ENCODE results near the gene LRBA. TPM values are rescaled to one million over a fixed set of nuclear protein-coding genes. Genes with fewer than 3 reads are reported as not detected.

The LRBA gene
- total and polyA plus RNA-seq, 9 of the 15 experiments (the other 6 are each of a cell fraction or from before 2014, with no cell fraction given): 24.2 to 88.7 (median 59.7) TPM

- Histone ChIP-seq H3K27ac (ENCODE audit: extremely low read depth, low read depth, low read length) (no peak overlapping the region), H3K4me3 (no peak overlapping the region), H3K4me1 (replicated peaks in 1 of 2; ENCODE audit: control insufficient read depth in 2 of 2, insufficient read depth in 2 of 2, low read length in 2 of 2) (no peaks in the 10 kb centered on the region; a peak in 1 of 5 replicates), H3K27me3 (ENCODE audit: control insufficient read depth in 2 of 2, insufficient read depth in 2 of 2, low read length in 2 of 2) (no peaks in the 10 kb centered on the region), H3K36me3 (ENCODE audit: control insufficient read depth, insufficient read depth, low read length) (no peaks in the 10 kb centered on the region), H2AFZ (ENCODE audit: low read depth, low read length) (no peak overlapping the region), H3K79me2 (ENCODE audit: control insufficient read depth, insufficient read depth, low read length) (no peaks in the 10 kb centered on the region), H3K4me2 (ENCODE audit: insufficient read depth, low read length) (no peak overlapping the region), H3K9me1 (ENCODE audit: control insufficient read depth, insufficient read depth, low read length) (no peaks in the 10 kb centered on the region), H3K9ac (ENCODE audit: insufficient read depth in 1 of 2, low read depth in 2 of 2, low read length in 2 of 2) (no peak overlapping the region), H3K9me3 (replicated peaks; ENCODE audit: control insufficient read depth, insufficient read depth, low read depth, low read length) (no peaks in the 10 kb centered on the region), H4K20me1 (replicated peaks; ENCODE audit: control insufficient read depth, insufficient read depth, low read length) (no peaks in the 10 kb centered on the region)
- ATAC-seq (peak; percentile 93), DNase-seq (ENCODE audit: extremely low read depth in 1 of 4, low spot score in 3 of 4) (peak; percentile 26 to 58 (median 40)), FAIRE-seq (peak; percentile 72)
- CTCF ChIA-PET (ENCODE audit: low intra/inter-chr PET ratio): no interaction called here
- 13% methylated on average over 3 of the region's 3 CpGs for WGBS (ENCODE audit: insufficient coverage, low coverage, missing lambda C conversion rate)
- in situ Hi-C loops (cut with MboI): no loop called here
- POLR2A ChIA-PET: interaction anchor here (0.6 kb wide), 1 partner anchor 46 kb away, joined by 3 read pairs; no protein-coding TSS in a partner anchor
- intact Hi-C loops (cut with micrococcal nuclease): loop anchor here (1.0 to 5.0 kb wide), 4 partner anchors 32 to 749 kb away; no protein-coding TSS in a partner anchor
- BruUV-seq (replicated peaks): no TSS peak
- no peak for TF ChIP-seq ZNF512 (tag; IDR thresholded peaks at IDR 0.05)
- TF ChIP-seq ARID2 (IDR thresholded peaks at IDR 0.05): 0 out of 2 replicates have a peak, but pooled peaks have one; percentile 42
- no peak for TF ChIP-seq GABPB2 (CRISPR knock-in tag; conservative IDR thresholded peaks at IDR 0.05)
- TF ChIP-seq NR1H2 (CRISPR knock-in tag; IDR thresholded peaks at IDR 0.05): no peak
- TF ChIP-seq, protein P1, sequence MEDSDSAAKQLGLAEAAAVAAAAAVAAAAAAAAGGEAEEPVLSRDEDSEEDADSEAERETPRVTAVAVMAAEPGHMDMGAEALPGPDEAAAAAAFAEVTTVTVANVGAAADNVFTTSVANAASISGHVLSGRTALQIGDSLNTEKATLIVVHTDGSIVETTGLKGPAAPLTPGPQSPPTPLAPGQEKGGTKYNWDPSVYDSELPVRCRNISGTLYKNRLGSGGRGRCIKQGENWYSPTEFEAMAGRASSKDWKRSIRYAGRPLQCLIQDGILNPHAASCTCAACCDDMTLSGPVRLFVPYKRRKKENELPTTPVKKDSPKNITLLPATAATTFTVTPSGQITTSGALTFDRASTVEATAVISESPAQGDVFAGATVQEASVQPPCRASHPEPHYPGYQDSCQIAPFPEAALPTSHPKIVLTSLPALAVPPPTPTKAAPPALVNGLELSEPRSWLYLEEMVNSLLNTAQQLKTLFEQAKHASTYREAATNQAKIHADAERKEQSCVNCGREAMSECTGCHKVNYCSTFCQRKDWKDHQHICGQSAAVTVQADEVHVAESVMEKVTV (CRISPR knock-in tag; IDR thresholded peaks at IDR 0.05): 0 out of 2 replicates have a peak, but pooled peaks have one; percentile 29
- TF ChIP-seq ZNF644 (tag; IDR thresholded peaks at IDR 0.05; ENCODE audit: low read depth): no peak
- no peak for TF ChIP-seq SIX5 (IDR thresholded peaks at IDR 0.05; ENCODE audit: borderline replicate concordance in 1 of 2, insufficient read depth in 1 of 2, low read depth in 1 of 2, low read length in 2 of 2)
- peak in 1 of 2 experiments; percentile 66; a peak in 3 of 4 replicates for TF ChIP-seq RAD21 (CRISPR knock-in tag; conservative IDR thresholded peaks at IDR 0.05 in 1 of 2, IDR thresholded peaks at IDR 0.05 in 1 of 2)
- TF ChIP-seq, protein P2, sequence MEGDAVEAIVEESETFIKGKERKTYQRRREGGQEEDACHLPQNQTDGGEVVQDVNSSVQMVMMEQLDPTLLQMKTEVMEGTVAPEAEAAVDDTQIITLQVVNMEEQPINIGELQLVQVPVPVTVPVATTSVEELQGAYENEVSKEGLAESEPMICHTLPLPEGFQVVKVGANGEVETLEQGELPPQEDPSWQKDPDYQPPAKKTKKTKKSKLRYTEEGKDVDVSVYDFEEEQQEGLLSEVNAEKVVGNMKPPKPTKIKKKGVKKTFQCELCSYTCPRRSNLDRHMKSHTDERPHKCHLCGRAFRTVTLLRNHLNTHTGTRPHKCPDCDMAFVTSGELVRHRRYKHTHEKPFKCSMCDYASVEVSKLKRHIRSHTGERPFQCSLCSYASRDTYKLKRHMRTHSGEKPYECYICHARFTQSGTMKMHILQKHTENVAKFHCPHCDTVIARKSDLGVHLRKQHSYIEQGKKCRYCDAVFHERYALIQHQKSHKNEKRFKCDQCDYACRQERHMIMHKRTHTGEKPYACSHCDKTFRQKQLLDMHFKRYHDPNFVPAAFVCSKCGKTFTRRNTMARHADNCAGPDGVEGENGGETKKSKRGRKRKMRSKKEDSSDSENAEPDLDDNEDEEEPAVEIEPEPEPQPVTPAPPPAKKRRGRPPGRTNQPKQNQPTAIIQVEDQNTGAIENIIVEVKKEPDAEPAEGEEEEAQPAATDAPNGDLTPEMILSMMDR (IDR thresholded peaks at IDR 0.05 in 2 of 3, conservative IDR thresholded peaks at IDR 0.05 in 1 of 3; ENCODE audit: insufficient read depth in 2 of 3, low read depth in 1 of 3, low read length in 3 of 3): peak; percentile 49 to 66 (median 55); a peak in 4 of 6 replicates
- peak; percentile 62; the same call in 1 of the 2 replicates for TF ChIP-seq CC2D1A (IDR thresholded peaks at IDR 0.05)
- TF ChIP-seq SMC3 (conservative IDR thresholded peaks at IDR 0.05; ENCODE audit: insufficient read depth, low read depth, low read length): peak; percentile 33; the same call in 1 of the 2 replicates
Observed at GRCh38 chr4:151045907-151046306, 30.8 kb upstream of the LRBA start.

Data from K562 (cell line).